C4-2B (cell line): ENCODE measurements around the gene TGIF2.

Experiments
- H3K27ac ChIP-seq: fragments of 450-650 bp; 2 replicates; pipeline ENCODE4 v1.5.1; 2017
- CTCF ChIP-seq: fragments of 450-650 bp; conservative IDR thresholded peaks from 2 replicates; pipeline ENCODE4 v1.5.1; 2017; ENCODE audit warnings: mild to moderate bottlenecking
- ZFX ChIP-seq: fragments of 450-650 bp; IDR thresholded peaks from 2 replicates; pipeline ENCODE4 v1.6.1; 2017

Gene TGIF2

GRCh38 chr20:36573103-36573797, at the start of gene TGIF2:
TSS of gene TGIF2 (plus strand) at chr20:36573597. CDS start at chr20:36578775, 5,178 bp downstream.
- peak within 1 kb of the TSS; percentile 71 for H3K27ac ChIP-seq
- TF ChIP-seq ZFX (no peak), CTCF (no peak)

- H3K27ac ChIP-seq: no peak overlapping the region
- no peak for TF ChIP-seq CTCF
Measured at GRCh38 chr20:36525620-36526365, 47.6 kb upstream of the TGIF2 start.

- H3K27ac ChIP-seq: no peak overlapping the region
- TF ChIP-seq CTCF: no peak
- no peak for TF ChIP-seq ZFX
Measured at GRCh38 chr20:36526521-36527011, 46.8 kb upstream of the TGIF2 start.

- TF ChIP-seq ZFX (no peak), CTCF (no peak)
Measured at GRCh38 chr20:36527331-36528125, 45.9 kb upstream of the TGIF2 start.

GRCh38 chr20:36528176-36528874, 45.1 kb upstream of the TGIF2 start:
- TF ChIP-seq ZFX (no peak), CTCF (no peak)
- no peak overlapping the region for H3K27ac ChIP-seq

More at GRCh38 chr20:36527331-36528125, 45.9 kb upstream of the TGIF2 start:
- no peak overlapping the region for H3K27ac ChIP-seq

- no peak for TF ChIP-seq ZFX
- no peak for TF ChIP-seq CTCF
- no peak overlapping the region for H3K27ac ChIP-seq
Measured at GRCh38 chr20:36528875-36529417, 44.5 kb upstream of the TGIF2 start.
